Cardiac muscle cell (in vitro differentiated cells and primary cell): Measurements from ENCODE around the gene GLCCI1. TPM values are rescaled to one million over a fixed set of nuclear protein-coding genes. Genes with fewer than 3 reads are reported as not detected.

Source experiments
- DNase-seq, 2 donors: peaks; one replicate each; pipeline versions ENCODE4 v3.0.0 to v3.0.0-alpha.2; 2010 to 2017; ENCODE audit warnings: low read depth in 1 of 2, low spot score in 1 of 2
- H3K27ac ChIP-seq: fragments of 200-600 bp; sonication (generic); 2 replicates; pipeline ENCODE4 v1.5.1; 2016
- H3K27me3 ChIP-seq: fragments of 200-600 bp; sonication (generic); 2 replicates; pipeline ENCODE4 v1.6.0; 2016; ENCODE audit warnings: control low read depth
- H3K36me3 ChIP-seq: fragments of 200-600 bp; sonication (generic); 2 replicates; pipeline ENCODE4 v1.5.1; 2016; ENCODE audit warnings: control low read depth
- H3K4me1 ChIP-seq: fragments of 200-600 bp; sonication (generic); 2 replicates; pipeline ENCODE4 v1.8.1; 2017; ENCODE audit warnings: low read depth, mild to moderate bottlenecking, mixed run types
- H3K4me3 ChIP-seq: fragments of 200-600 bp; sonication (generic); 2 replicates; pipeline ENCODE4 v1.5.1; 2016; ENCODE audit warnings: mild to moderate bottlenecking
- H3K9me3 ChIP-seq: fragments of 200-600 bp; sonication (generic); 2 replicates; pipeline ENCODE4 v1.5.1; 2017; ENCODE audit warnings: low read depth, mild to moderate bottlenecking, control low read depth
- CTCF ChIP-seq: IDR thresholded peaks from 2 replicates; pipeline ENCODE4 v1.5.1; 2012; ENCODE audit warnings: low read depth, mild to moderate bottlenecking, low read length
- polyA plus RNA-seq: library from polyadenylated mRNA; unstranded; fragments of >200 nt; fragmentation: Nextera tagmentation; extraction: Ambion mirVana; gene quantifications from 2 replicates; pipeline ENCODE4 v1.2.1, GENCODE V29; 2016
- total RNA-seq: library from RNA; depleted of rRNA; stranded (reverse); fragments of >200 nt; gene quantifications from 2 replicates; pipeline ENCODE4 v1.2.3, GENCODE V29; 2016

The GLCCI1 gene
- total and polyA plus RNA-seq, 2 experiments from 2014 or later = 8.6 to 16.4 TPM

- no peaks in the 10 kb centered on the region for H3K4me1 ChIP-seq
- no peaks in the 10 kb centered on the region for H3K36me3 ChIP-seq
- TF ChIP-seq CTCF = no peak
- no peak overlapping the region for H3K4me3 ChIP-seq
- H3K27me3 ChIP-seq = no peaks in the 10 kb centered on the region
- no peak overlapping the region for H3K27ac ChIP-seq
- no peak for DNase-seq
- H3K9me3 ChIP-seq = no peaks in the 10 kb centered on the region
These were observed 31.8 kb downstream of the GLCCI1 start for GRCh38 chr7:8000315-8000941.

GRCh38 chr7:8003077-8003476 lies 34.5 kb downstream of the GLCCI1 start:
- no peaks in the 10 kb centered on the region for H3K4me1 ChIP-seq
- no peak for DNase-seq
- TF ChIP-seq CTCF = no peak
- peaks cover 12% of the 10 kb centered on the region for H3K36me3 ChIP-seq
- H3K27me3 ChIP-seq = no peaks in the 10 kb centered on the region
- H3K27ac ChIP-seq = no peak overlapping the region
- no peaks in the 10 kb centered on the region for H3K9me3 ChIP-seq
- H3K4me3 ChIP-seq = no peak overlapping the region

- H3K27me3 ChIP-seq = no peaks in the 10 kb centered on the region
- H3K9me3 ChIP-seq = no peaks in the 10 kb centered on the region
- DNase-seq = no peak
- no peak overlapping the region for H3K4me3 ChIP-seq
- H3K27ac ChIP-seq = no peak overlapping the region
- no peaks in the 10 kb centered on the region for H3K4me1 ChIP-seq
- H3K36me3 ChIP-seq = peaks cover 12% of the 10 kb centered on the region
- TF ChIP-seq CTCF = no peak
These were observed 36.7 kb downstream of the GLCCI1 start for GRCh38 chr7:8005279-8005678.

GRCh38 chr7:8014399-8014798 lies 45.8 kb downstream of the GLCCI1 start:
- Histone ChIP-seq H3K4me3 (no peak overlapping the region), H3K9me3 (no peaks in the 10 kb centered on the region), H3K27ac (no peak overlapping the region), H3K36me3 (no peaks in the 10 kb centered on the region), H3K27me3 (no peaks in the 10 kb centered on the region), H3K4me1 (no peaks in the 10 kb centered on the region)
- TF ChIP-seq CTCF = no peak
- no peak for DNase-seq

GRCh38 chr7:8015100-8015745 lies 46.6 kb downstream of the GLCCI1 start:
- no peak for DNase-seq
- Histone ChIP-seq H3K4me3 (no peak overlapping the region), H3K36me3 (no peaks in the 10 kb centered on the region), H3K9me3 (no peaks in the 10 kb centered on the region), H3K27me3 (no peaks in the 10 kb centered on the region), H3K4me1 (no peaks in the 10 kb centered on the region), H3K27ac (no peak overlapping the region)
- TF ChIP-seq CTCF = no peak
